K562 (cell line): ENCODE measurements around the gene GGA2. TPM values are rescaled to one million over a fixed set of nuclear protein-coding genes. Genes with fewer than 3 reads are reported as not detected.

ENCODE experiments used
- ATAC-seq: fragments of 200-7000 bp; cut with Tn5 transposase; 3 replicates; pipeline ENCODE4 v1.9.1; 2020; ENCODE audit warnings: moderate library complexity
- BruUV-seq: library from RNA; stranded (reverse); fragments of 400-500 nt; replicated peaks from 2 replicates; lab custom pipeline; 2021; lab: Mats Ljungman, UMichigan
- CTCF ChIA-PET: fragments of 300-600 bp; formaldehyde crosslinking; extraction: SDS; loops from one replicate; lab custom pipeline; 2021; ENCODE audit warnings: low intra/inter-chr PET ratio; lab: Yijun Ruan, JAX
- POLR2A ChIA-PET: fragments of 300-600, 350-650 bp; sonication (Branson Sonifier 250); formaldehyde crosslinking; extraction: SDS; loops from one replicate; lab custom pipeline; 2021; ENCODE audit warnings: antibody characterized with exemption, inconsistent platforms; lab: Yijun Ruan, JAX
- DNase-seq, 4 experiments: peaks; one replicate each; pipeline versions ENCODE4 v3.0.0 to v3.0.0-alpha.2; 2011 to 2018; ENCODE audit warnings: low spot score in 3 of 4, mixed read lengths in 3 of 4; ENCODE audit errors: extremely low read depth in 1 of 4
- FAIRE-seq: peaks from 2 replicates; lab custom pipeline; 2011; peaks lifted over from hg19 to GRCh38; lab: Jason Lieb, UNC
- H2AFZ ChIP-seq: 2 replicates; pipeline ENCODE4 v1.6.0; 2011; ENCODE audit warnings: low read depth, low read length, control low read depth, inconsistent platforms
- H3K27ac ChIP-seq: fragments of 200-600 bp; 3 replicates; pipeline ENCODE4 v1.8.0; 2011; ENCODE audit warnings: low read depth, mild to moderate bottlenecking, control low read depth, inconsistent platforms, low read length, moderate library complexity, mixed read lengths; ENCODE audit errors: extremely low read depth
- H3K27me3 ChIP-seq, 2 experiments: fragments of 300-600 bp in 1 of 2; 2 replicates in 1 of 2; 3 replicates in 1 of 2; pipeline versions ENCODE4 v1.6.0 to v1.8.0; 2011; ENCODE audit warnings: inconsistent platforms in 2 of 2, low read length in 2 of 2, mild to moderate bottlenecking in 1 of 2, mixed read lengths in 1 of 2, moderate library complexity in 1 of 2; ENCODE audit not compliant: control insufficient read depth in 2 of 2, insufficient read depth in 2 of 2
- H3K36me3 ChIP-seq: fragments of 300-600 bp; 3 replicates; pipeline ENCODE4 v1.8.0; 2011; ENCODE audit warnings: mild to moderate bottlenecking, low read length, inconsistent platforms; ENCODE audit not compliant: control insufficient read depth, insufficient read depth
- H3K4me1 ChIP-seq, 2 experiments: fragments of 200-600 bp in 1 of 2; replicated peaks in 1 of 2; 2 replicates in 1 of 2; 3 replicates in 1 of 2; pipeline versions ENCODE4 v1.5.1 to v1.8.0; 2011; ENCODE audit warnings: inconsistent platforms in 2 of 2, low read length in 2 of 2, mild to moderate bottlenecking in 1 of 2, mixed read lengths in 1 of 2, moderate library complexity in 1 of 2; ENCODE audit not compliant: control insufficient read depth in 2 of 2, insufficient read depth in 2 of 2
- H3K4me2 ChIP-seq: 2 replicates; pipeline ENCODE4 v1.6.1; 2011; ENCODE audit warnings: low read length, control low read depth, inconsistent platforms, mixed read lengths; ENCODE audit not compliant: insufficient read depth
- H3K4me3 ChIP-seq: fragments of 200-600 bp; sonication (generic), shearing (Covaris generic); 2 replicates; pipeline ENCODE4 v1.5.1; 2016; ENCODE audit warnings: control low read depth, inconsistent platforms
- H3K79me2 ChIP-seq: fragments of 200-600 bp; 3 replicates; pipeline ENCODE4 v1.8.0; 2011; ENCODE audit warnings: low read length, inconsistent platforms; ENCODE audit not compliant: control insufficient read depth, insufficient read depth
- H3K9ac ChIP-seq, 2 experiments: 2 replicates each; pipeline versions ENCODE4 v1.6.0 to v1.6.1; 2011; ENCODE audit warnings: low read depth in 2 of 2, low read length in 2 of 2, control low read depth in 1 of 2, inconsistent platforms in 1 of 2, mild to moderate bottlenecking in 1 of 2, mixed read lengths in 1 of 2; ENCODE audit not compliant: insufficient read depth in 1 of 2
- H3K9me1 ChIP-seq: one replicate; pipeline ENCODE4 v1.6.0; 2011; ENCODE audit warnings: inconsistent platforms, mild to moderate bottlenecking, low read length, moderate library complexity; ENCODE audit not compliant: control insufficient read depth, insufficient read depth
- H3K9me3 ChIP-seq: replicated peaks from 2 replicates; pipeline ENCODE4 v1.5.1; 2011; ENCODE audit warnings: low read depth, low read length, inconsistent platforms; ENCODE audit not compliant: control insufficient read depth, insufficient read depth
- H4K20me1 ChIP-seq: replicated peaks from 2 replicates; pipeline ENCODE4 v1.6.1; 2011; ENCODE audit warnings: low read length, inconsistent platforms, mixed read lengths; ENCODE audit not compliant: control insufficient read depth, insufficient read depth
- CXXC5 ChIP-seq: fragments of 250-450 bp; sonication (Bioruptor Pico); IDR thresholded peaks from 2 replicates; pipeline ENCODE4 v1.8.0; 2022; ENCODE audit warnings: inconsistent platforms, mild to moderate bottlenecking, moderate library complexity
- ETV6 ChIP-seq, 3 experiments: fragments of 150-350 bp in 1 of 3; sonication (generic) in 1 of 3; formaldehyde crosslinking in 1 of 3; IDR thresholded peaks; 2 replicates each; pipeline versions ENCODE4 v1.6.1 to v1.8.0; 2014 to 2022; ENCODE audit warnings: borderline replicate concordance in 2 of 3, low read depth in 2 of 3, antibody characterized with exemption in 1 of 3, low read length in 1 of 3, mild to moderate bottlenecking in 1 of 3, missing genetic modification reagents in 1 of 3
- TEAD4 ChIP-seq, 2 experiments: sonication (generic) in 1 of 2; formaldehyde crosslinking in 1 of 2; IDR thresholded peaks; 2 replicates each; pipeline versions ENCODE4 v1.6.1 to v1.8.0; 2012 to 2022; ENCODE audit warnings: borderline replicate concordance in 1 of 2, inconsistent platforms in 1 of 2, low read length in 1 of 2, mild to moderate bottlenecking in 1 of 2, missing genetic modification reagents in 1 of 2
- WGBS: fragments of 100-300 bp; shearing (Covaris generic); methylation state at CpG from one replicate; pipeline ENCODE4 v1.1.6; 2016; ENCODE audit warnings: low coverage, mixed read lengths; ENCODE audit not compliant: insufficient coverage; ENCODE audit errors: missing lambda C conversion rate; 5-methylcytosine and 5-hydroxymethylcytosine counted together
- in situ Hi-C: fragments of 300-500 bp; cut with MboI; formaldehyde crosslinking; loops from 4 replicates; pipeline ENCODE4 v1.15.0; 2018; ENCODE audit warnings: inconsistent platforms, mixed read lengths
- intact Hi-C: fragments of 100-400 bp; cut with micrococcal nuclease; formaldehyde crosslinking; loops from 2 replicates; pipeline ENCODE4 v1.14.2; 2022
- polyA plus RNA-seq, 8 experiments: library from polyadenylated mRNA; depleted of rRNA in 4 of 8; stranded (reverse) in 5 of 8; unstranded in 3 of 8; fragments of >200 nt; fragmentation: Nextera tagmentation in 2 of 8; fragmentation: Illumina TruSeq in 1 of 8; extraction: Ambion mirVana in 2 of 8; extraction: Trizol in 1 of 8; gene quantifications; 2 replicates each; pipeline versions ENCODE4 v1.2.1 to v1.2.3, GENCODE V29; 2011 to 2014; ENCODE audit warnings: inconsistent platforms in 1 of 8, missing spikeins in 1 of 8
- total RNA-seq, 7 experiments: library from RNA; depleted of rRNA in 6 of 7; stranded (reverse); fragments of >200 nt in 6 of 7; fragmentation: Illumina TruSeq in 2 of 7; extraction: Trizol in 2 of 7; gene quantifications; 2 replicates each; pipeline versions ENCODE4 v1.2.1 to v1.2.3, GENCODE V29; 2011 to 2021; ENCODE audit warnings: low replicate concordance in 1 of 7

Gene GGA2
- total and polyA plus RNA-seq, 9 of the 15 experiments (the other 6 are each of a cell fraction or from before 2014, with no cell fraction given), result 11.9 to 133 (median 66.3) TPM

- Histone ChIP-seq H3K36me3 (peaks cover 16% of the 10 kb centered on the region; the same call in 2 of the 3 replicates), H3K9me1 (no peaks in the 10 kb centered on the region), H4K20me1 (no peaks in the 10 kb centered on the region; the same call in 1 of the 2 replicates)
- WGBS, result 24% methylated on average over 4 of the region's 4 CpGs
- in situ Hi-C loops, result no loop called here
- TF ChIP-seq CXXC5 (peak; percentile 37; the same call in 1 of the 2 replicates), TEAD4 (IDR thresholded peaks at IDR 0.05; ENCODE audit: low read length) (peak; percentile 31; the same call in 1 of the 2 replicates), TEAD4 (CRISPR knock-in tag; IDR thresholded peaks at IDR 0.05; ENCODE audit: borderline replicate concordance) (no peak), ETV6 (IDR thresholded peaks at IDR 0.05; ENCODE audit: borderline replicate concordance in 1 of 2, low read depth in 2 of 2, low read length in 1 of 2) (no peak), ETV6 (CRISPR knock-in tag; IDR thresholded peaks at IDR 0.05; ENCODE audit: borderline replicate concordance) (no peak)
- TF ChIP-seq, all 486 proteins: peak for 2
- H3K9ac ChIP-seq, result no peak overlapping the region
- ChIA-PET CTCF (no interaction called here), POLR2A (interaction anchor here (0.6 to 1.8 kb wide), 6 partner anchors 9 to 103 kb away, joined by 3 to 8 read pairs (median 4); no protein-coding TSS in a partner anchor)
- no peaks in the 10 kb centered on the region for H3K9me3 ChIP-seq
- no peak overlapping the region for H2AFZ ChIP-seq
- H3K4me2 ChIP-seq, result peak overlapping the region; percentile 6; the same call in 1 of the 2 replicates
- H3K79me2 ChIP-seq, result peaks cover 31% of the 10 kb centered on the region
- H3K4me1 ChIP-seq, result peaks cover 19 to 36% of the 10 kb centered on the region in 2 experiments; a peak in 4 of 5 replicates
- intact Hi-C loops, result no loop called here
- no peak overlapping the region for H3K4me3 ChIP-seq
- ATAC-seq, result no peak
- H3K27me3 ChIP-seq, result no peaks in the 10 kb centered on the region
- no peak overlapping the region for H3K27ac ChIP-seq
- FAIRE-seq, result no peak
- peak in 2 of 4 experiments; percentile 35 to 50 for DNase-seq
- no TSS peak for BruUV-seq
Observed at GRCh38 chr16:23512168-23512695, 1.9 kb upstream of the GGA2 start.
